GM10266 (cell line): Measurements from ENCODE around the gene TMC6.

Experiments used
- DNase-seq: peaks from one replicate; pipeline ENCODE4 v3.0.0; 2012; ENCODE audit errors: extremely low spot score
- CTCF ChIP-seq: IDR thresholded peaks from 2 replicates; pipeline ENCODE4 v1.5.1; 2012; ENCODE audit warnings: mild to moderate bottlenecking, low read depth; ENCODE audit not compliant: control insufficient read depth, insufficient read depth; ENCODE audit errors: missing control alignments

The TMC6 gene

GRCh38 chr17:78164748-78165607 is 36.4 kb upstream of the TMC6 start:
- no peak for TF ChIP-seq CTCF
- no peak for DNase-seq

- no peak for TF ChIP-seq CTCF
Measured at GRCh38 chr17:78163881-78164747, 35.6 kb upstream of the TMC6 start.

GRCh38 chr17:78159575-78160158 is 31.1 kb upstream of the TMC6 start:
- TF ChIP-seq CTCF, result no peak
- no peak for DNase-seq

More at GRCh38 chr17:78163881-78164747, 35.6 kb upstream of the TMC6 start:
- no peak for DNase-seq

- DNase-seq, result peak; percentile 75
- TF ChIP-seq CTCF, result no peak
Measured at GRCh38 chr17:78154903-78155811, 26.6 kb upstream of the TMC6 start.

- TF ChIP-seq CTCF, result no peak
- no peak for DNase-seq
Measured at GRCh38 chr17:78151514-78152008, 23.0 kb upstream of the TMC6 start.

- no peak for TF ChIP-seq CTCF
- DNase-seq, result no peak
Measured at GRCh38 chr17:78148286-78149016, 19.9 kb upstream of the TMC6 start.
